ENCODE results near the gene MAP4K3. TPM values are rescaled to one million over a fixed set of nuclear protein-coding genes. Genes with fewer than 3 reads are reported as not detected.
"Not testable (repeated sequence)": the region's sequence is repeated elsewhere in the genome, so short reads cannot be mapped to it uniquely, and the experiment has no call there.

The MAP4K3 gene
- polyA plus RNA-seq, 4 donors: 62.6 to 92.9 (median 75.1) TPM

- DNase-seq (ENCODE audit: low read depth in 4 of 4, low spot score in 2 of 4): no peak
Measured at GRCh38 chr2:39411181-39411944, 25.7 kb downstream of the MAP4K3 start.

GRCh38 chr2:39409697-39410389 is 27.2 kb downstream of the MAP4K3 start:
- DNase-seq (ENCODE audit: low read depth in 4 of 4, low spot score in 2 of 4): no peak

GRCh38 chr2:39408351-39409136 is 28.5 kb downstream of the MAP4K3 start:
- peak in 1 of 4 donors; percentile 13 for DNase-seq (ENCODE audit: low read depth in 4 of 4, low spot score in 2 of 4)

- DNase-seq (ENCODE audit: low read depth in 4 of 4, low spot score in 2 of 4): no peak
Measured at GRCh38 chr2:39407516-39408296, 29.4 kb downstream of the MAP4K3 start.

GRCh38 chr2:39405364-39405763 is 31.7 kb downstream of the MAP4K3 start:
- no peak for DNase-seq (ENCODE audit: low read depth in 4 of 4, low spot score in 2 of 4)

GRCh38 chr2:39403311-39403710 is 33.8 kb downstream of the MAP4K3 start:
- DNase-seq (ENCODE audit: low read depth in 4 of 4, low spot score in 2 of 4): no peak

GRCh38 chr2:39401319-39401718 is 35.8 kb downstream of the MAP4K3 start:
- no peak for DNase-seq (ENCODE audit: low read depth in 4 of 4, low spot score in 2 of 4)

GRCh38 chr2:39399570-39399969 is 37.5 kb downstream of the MAP4K3 start:
- no peak for DNase-seq (ENCODE audit: low read depth in 4 of 4, low spot score in 2 of 4)

GRCh38 chr2:39395313-39395712 is 41.8 kb downstream of the MAP4K3 start:
- DNase-seq (ENCODE audit: low read depth in 4 of 4, low spot score in 2 of 4): no peak

- no peak for DNase-seq (ENCODE audit: low read depth in 4 of 4, low spot score in 2 of 4)
Measured at GRCh38 chr2:39394516-39394961, 42.5 kb downstream of the MAP4K3 start.

GRCh38 chr2:39392672-39393071 is 44.4 kb downstream of the MAP4K3 start:
- DNase-seq (ENCODE audit: low read depth in 4 of 4, low spot score in 2 of 4): no peak

GRCh38 chr2:39390216-39390615 is 46.9 kb downstream of the MAP4K3 start:
- DNase-seq (ENCODE audit: low read depth in 4 of 4, low spot score in 2 of 4): no peak

GRCh38 chr2:39386064-39386463 is 51.0 kb downstream of the MAP4K3 start:
- DNase-seq (ENCODE audit: low read depth in 4 of 4, low spot score in 2 of 4): no peak

GRCh38 chr2:39385172-39385571 is 51.9 kb downstream of the MAP4K3 start:
- no peak for DNase-seq (ENCODE audit: low read depth in 4 of 4, low spot score in 2 of 4)

GRCh38 chr2:39384071-39384470 is 53.0 kb downstream of the MAP4K3 start:
- not testable (repeated sequence) for DNase-seq (ENCODE audit: low read depth in 4 of 4, low spot score in 2 of 4)

GRCh38 chr2:39383146-39383545 is 53.9 kb downstream of the MAP4K3 start:
- no peak for DNase-seq (ENCODE audit: low read depth in 4 of 4, low spot score in 2 of 4)

GRCh38 chr2:39381653-39382052 is 55.4 kb downstream of the MAP4K3 start:
- DNase-seq (ENCODE audit: low read depth in 4 of 4, low spot score in 2 of 4): no peak

GRCh38 chr2:39380525-39381150 is 56.4 kb downstream of the MAP4K3 start:
- no peak for DNase-seq (ENCODE audit: low read depth in 4 of 4, low spot score in 2 of 4)

- DNase-seq (ENCODE audit: low read depth in 4 of 4, low spot score in 2 of 4): peak in 3 of 4 donors; percentile 24 to 51 (median 48)
Measured at GRCh38 chr2:39379643-39380524, 57.2 kb downstream of the MAP4K3 start.

Measured in left renal cortex interstitium (tissue), 4 donors.